ENCODE measurements around the gene PLTP.
"Not testable (repeated sequence)": the region's sequence is repeated elsewhere in the genome, so short reads cannot be mapped to it uniquely, and the experiment has no call there.

PLTP gene

DNA sequence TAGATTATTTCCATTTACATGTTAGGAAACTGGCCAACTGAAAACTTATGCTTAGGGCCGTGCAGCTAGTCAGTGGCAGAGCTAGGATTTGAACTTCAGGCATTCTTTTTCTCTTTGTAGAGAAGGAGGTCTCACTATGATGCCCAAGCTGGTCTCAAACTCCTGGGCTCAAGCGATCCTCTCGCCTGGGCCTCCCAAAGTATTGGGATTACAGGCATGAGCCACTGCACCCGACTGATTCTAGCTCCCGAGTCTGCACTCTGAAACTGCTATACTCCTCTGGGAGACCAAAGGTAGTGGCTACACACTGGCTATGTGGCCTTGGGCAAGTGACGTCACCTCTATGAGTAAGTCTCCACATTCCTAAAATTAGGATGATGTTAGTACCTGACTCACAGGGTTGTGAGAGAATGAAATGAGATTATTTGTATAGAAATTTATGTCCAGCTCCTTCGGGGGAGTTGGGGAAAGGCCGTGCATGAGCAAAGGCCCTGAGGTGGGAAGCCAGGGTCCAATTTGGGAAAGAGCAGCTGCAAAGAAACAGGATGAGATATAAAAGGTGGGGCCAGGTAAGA is 6.4 kb downstream of the PLTP start:
- no peak overlapping the region for H3K27ac ChIP-seq
- TF ChIP-seq, protein P1, sequence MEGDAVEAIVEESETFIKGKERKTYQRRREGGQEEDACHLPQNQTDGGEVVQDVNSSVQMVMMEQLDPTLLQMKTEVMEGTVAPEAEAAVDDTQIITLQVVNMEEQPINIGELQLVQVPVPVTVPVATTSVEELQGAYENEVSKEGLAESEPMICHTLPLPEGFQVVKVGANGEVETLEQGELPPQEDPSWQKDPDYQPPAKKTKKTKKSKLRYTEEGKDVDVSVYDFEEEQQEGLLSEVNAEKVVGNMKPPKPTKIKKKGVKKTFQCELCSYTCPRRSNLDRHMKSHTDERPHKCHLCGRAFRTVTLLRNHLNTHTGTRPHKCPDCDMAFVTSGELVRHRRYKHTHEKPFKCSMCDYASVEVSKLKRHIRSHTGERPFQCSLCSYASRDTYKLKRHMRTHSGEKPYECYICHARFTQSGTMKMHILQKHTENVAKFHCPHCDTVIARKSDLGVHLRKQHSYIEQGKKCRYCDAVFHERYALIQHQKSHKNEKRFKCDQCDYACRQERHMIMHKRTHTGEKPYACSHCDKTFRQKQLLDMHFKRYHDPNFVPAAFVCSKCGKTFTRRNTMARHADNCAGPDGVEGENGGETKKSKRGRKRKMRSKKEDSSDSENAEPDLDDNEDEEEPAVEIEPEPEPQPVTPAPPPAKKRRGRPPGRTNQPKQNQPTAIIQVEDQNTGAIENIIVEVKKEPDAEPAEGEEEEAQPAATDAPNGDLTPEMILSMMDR (conservative IDR thresholded peaks at IDR 0.05): no peak

DNA sequence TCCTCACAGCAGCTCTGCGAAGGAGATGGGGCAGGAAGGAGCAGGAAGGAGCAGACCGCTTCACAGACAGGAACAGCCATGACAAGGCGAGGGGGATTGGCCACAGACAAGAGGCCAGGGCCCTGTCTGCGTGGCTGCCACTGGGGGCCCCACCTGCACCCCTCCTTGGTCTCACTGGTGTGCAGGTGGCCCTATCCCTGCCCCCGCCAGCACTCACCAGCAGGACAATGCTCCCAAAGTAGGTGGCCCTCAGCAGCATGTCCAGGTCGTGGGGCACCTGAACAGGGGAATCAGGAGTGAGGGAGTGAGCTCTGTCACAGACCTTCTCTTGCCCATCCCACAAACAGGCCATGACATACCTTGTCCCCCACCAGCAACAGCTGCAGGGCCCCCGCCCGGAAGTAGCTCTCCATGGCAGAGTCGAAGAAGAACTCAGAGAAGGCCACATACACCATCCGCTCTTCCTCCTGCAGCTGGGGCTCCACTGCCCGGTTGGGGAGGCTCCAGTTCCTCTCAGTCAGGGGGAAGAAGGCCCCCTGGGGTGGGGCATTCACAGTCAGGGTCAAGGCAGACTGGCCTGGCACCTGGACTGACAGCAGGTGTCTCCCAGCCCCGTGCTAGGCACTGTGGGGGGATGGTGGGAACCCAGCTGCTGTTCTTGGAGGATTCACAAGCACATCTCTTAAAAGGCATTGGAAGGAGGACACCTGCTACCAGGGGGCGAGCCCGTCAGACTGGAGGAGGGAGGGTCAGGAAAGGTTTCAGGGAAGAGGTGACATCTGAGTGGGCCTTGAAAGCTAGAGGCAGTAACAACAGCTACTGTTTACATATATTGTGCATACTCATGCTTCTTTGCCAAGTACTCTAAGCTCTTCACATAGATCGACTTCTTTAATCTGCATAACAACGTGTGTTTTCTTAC is 7.1 kb downstream of the PLTP start:
- no peak overlapping the region for H3K27ac ChIP-seq
- TF ChIP-seq, protein P1 (conservative IDR thresholded peaks at IDR 0.05): no peak

DNA sequence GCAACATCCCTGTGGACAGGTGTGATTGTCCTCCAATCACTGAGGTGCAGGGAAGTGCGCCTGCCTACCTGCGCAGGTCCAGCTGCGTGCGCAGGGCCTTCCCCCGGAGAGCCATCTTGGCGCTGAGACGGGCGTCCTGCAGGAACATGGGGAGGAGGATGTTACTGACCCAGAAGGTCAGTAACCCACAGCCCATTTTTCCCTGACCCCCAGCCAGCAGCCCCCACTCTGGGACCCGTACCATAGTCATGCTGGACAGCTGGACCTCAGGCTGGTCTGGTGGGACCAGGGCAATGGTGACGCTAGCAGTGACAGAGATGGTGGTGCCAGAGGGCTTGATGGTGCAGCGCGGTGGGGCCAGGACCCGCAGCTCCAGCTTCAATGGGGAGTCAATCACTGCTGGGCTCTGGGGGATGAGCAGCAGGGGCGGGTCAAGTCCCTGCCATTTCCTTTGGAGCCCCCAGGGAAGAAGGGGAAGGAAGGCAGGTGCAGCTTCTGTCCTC is 9.7 kb downstream of the PLTP start:
- no peak overlapping the region for H3K27ac ChIP-seq

DNA sequence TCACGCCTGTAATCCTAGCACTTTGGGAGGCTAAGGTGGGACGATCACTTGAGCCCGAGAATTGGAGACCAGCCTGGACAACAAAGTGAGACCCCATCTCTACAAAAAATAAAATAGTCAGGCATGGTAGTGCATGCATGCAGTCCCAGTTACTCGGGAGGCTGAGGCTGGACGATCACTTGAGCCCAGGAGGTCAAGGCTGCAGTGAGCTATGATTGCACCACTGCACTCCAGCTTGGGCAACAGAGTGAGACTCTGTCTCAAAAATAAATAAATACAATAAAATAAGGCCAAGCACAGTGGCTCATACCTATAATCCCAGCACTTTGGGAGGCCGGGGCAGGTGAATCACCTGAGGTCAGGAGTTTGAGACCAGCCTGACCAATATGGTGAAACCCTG is 10.6 kb downstream of the PLTP start:
- not testable (repeated sequence) for H3K27ac ChIP-seq

More for the DNA sequence above, 9.7 kb downstream of the PLTP start:
- TF ChIP-seq, protein P1 (conservative IDR thresholded peaks at IDR 0.05): no peak

DNA sequence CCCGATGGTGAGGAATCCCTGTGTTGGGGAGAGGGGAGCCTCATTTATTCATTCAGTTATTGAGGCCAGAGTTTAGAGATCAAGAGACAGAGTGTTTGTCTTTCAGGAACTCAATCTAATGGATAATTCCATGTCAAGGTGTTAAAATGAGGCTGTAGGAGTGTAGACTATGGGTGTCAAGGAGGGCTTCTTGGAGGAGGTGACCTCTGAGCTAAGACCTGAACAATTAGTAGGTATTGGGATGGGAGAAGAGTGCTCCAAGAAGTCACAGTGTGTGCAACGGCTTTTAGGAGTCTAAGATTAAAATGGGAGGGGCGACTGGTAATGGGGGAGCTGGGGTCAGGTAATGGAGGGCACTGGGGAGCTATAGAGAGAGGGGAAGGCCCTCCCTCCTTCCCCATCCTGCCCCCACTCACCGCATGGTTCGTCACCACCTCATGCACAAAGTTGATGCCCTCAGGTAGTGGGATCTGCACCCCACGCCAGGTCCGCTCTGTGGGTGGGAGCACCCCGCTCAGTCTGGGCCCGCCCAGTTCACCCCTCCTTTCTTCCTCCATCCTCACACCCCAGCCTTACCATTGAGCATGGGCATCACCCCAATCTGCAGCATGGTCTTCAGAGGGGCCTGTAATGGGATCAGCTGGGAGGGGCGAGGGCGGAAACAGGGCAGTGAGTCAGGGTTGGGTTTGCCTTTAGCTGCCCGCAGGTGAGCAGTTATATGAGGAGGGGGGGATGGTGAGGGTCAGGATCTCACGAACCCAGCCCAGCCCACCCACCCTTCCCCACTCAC is 12.7 kb downstream of the PLTP start:
- TF ChIP-seq, protein P1 (conservative IDR thresholded peaks at IDR 0.05): no peak
- H3K27ac ChIP-seq: no peak overlapping the region

DNA sequence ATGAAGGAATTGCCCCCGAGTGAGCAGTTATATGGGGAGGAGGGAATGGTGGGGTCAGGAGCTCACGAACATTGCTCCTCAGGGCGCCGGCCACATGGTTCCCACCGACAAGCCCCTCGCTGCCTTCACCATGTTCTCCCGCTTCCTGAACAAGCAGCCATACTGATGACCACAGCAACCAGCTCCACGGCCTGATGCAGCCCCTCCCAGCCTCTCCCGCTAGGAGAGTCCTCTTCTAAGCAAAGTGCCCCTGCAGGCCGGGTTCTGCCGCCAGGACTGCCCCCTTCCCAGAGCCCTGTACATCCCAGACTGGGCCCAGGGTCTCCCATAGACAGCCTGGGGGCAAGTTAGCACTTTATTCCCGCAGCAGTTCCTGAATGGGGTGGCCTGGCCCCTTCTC is 13.7 kb downstream of the PLTP start:
- no peak overlapping the region for H3K27ac ChIP-seq
- TF ChIP-seq, protein P1 (conservative IDR thresholded peaks at IDR 0.05): no peak

DNA sequence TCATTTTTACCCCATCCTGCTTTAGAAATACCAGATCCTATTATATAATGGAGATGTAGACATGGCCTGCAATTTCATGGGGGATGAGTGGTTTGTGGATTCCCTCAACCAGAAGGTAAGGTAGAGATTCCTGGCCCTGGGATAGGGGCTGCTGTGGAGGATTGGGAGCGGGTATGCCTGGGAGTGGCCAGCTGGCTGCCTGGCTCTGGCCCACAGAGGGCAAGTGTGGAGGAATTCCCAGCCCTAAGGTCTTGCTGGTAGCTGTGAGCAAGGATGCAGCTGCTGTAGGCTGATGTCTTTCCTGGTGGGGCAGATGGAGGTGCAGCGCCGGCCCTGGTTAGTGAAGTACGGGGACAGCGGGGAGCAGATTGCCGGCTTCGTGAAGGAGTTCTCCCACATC is 14.3 kb downstream of the PLTP start:
- TF ChIP-seq, protein P1 (conservative IDR thresholded peaks at IDR 0.05): no peak

More for the DNA sequence above, 14.3 kb downstream of the PLTP start:
- no peak overlapping the region for H3K27ac ChIP-seq

Data from VCaP (cell line).